Left ventricle myocardium inferior (tissue), 1 donor: ENCODE data around the gene ARMCX2. TPM values are rescaled to one million over a fixed set of nuclear protein-coding genes. Genes with fewer than 3 reads are reported as not detected.

ENCODE experiments used
- DNase-seq: peaks from one replicate; pipeline ENCODE4 v3.0.0-alpha.2; 2020
- H3K27ac ChIP-seq: fragments of 200-600 bp; replicated peaks from 2 replicates; pipeline ENCODE4 v1.8.0; 2021
- H3K27me3 ChIP-seq: fragments of 200-600 bp; 2 replicates; pipeline ENCODE4 v1.8.0; 2021; ENCODE audit warnings: low read depth
- H3K36me3 ChIP-seq: fragments of 200-600 bp; 2 replicates; pipeline ENCODE4 v1.8.0; 2021
- H3K4me1 ChIP-seq: fragments of 200-600 bp; 2 replicates; pipeline ENCODE4 v1.8.0; 2021
- H3K4me3 ChIP-seq: fragments of 200-600 bp; 2 replicates; pipeline ENCODE4 v1.8.0; 2021; ENCODE audit warnings: mild to moderate bottlenecking, moderate library complexity
- H3K9me3 ChIP-seq: fragments of 200-600 bp; replicated peaks from 2 replicates; pipeline ENCODE4 v1.8.0; 2021
- CTCF ChIP-seq: fragments of 200-600 bp; IDR thresholded peaks from 2 replicates; pipeline ENCODE4 v1.8.0; 2021; ENCODE audit warnings: antibody characterized with exemption, mild to moderate bottlenecking, borderline replicate concordance
- intact Hi-C: fragments of 100-400 bp; cut with micrococcal nuclease; formaldehyde crosslinking; loops from one replicate; pipeline ENCODE4 v1.11.0; 2022
- total RNA-seq: library from RNA; stranded (reverse); fragmentation: NEBNext Ultra II Directional; extraction: Animal tissue kit (Norgen Biotek cat#: 25700); gene quantifications from one replicate; pipeline ENCODE4 v1.2.1, GENCODE V29; 2021
- donor health status: DM: no; HTN: yes; CAD: no; lungs with severe emphysema.

The ARMCX2 gene
- total RNA-seq, 1 donor from 2014 or later = 34.5 TPM

GRCh38 chrX:101686574-101686973 lies 26.9 kb upstream of the ARMCX2 start:
- DNase-seq = no peak
- Histone ChIP-seq H3K9me3 (no peaks in the 10 kb centered on the region), H3K27me3 (no peaks in the 10 kb centered on the region), H3K36me3 (no peaks in the 10 kb centered on the region), H3K4me1 (no peaks in the 10 kb centered on the region), H3K27ac (no peak overlapping the region), H3K4me3 (no peak overlapping the region)
- intact Hi-C loops = no loop called here
- TF ChIP-seq CTCF = no peak

- Histone ChIP-seq H3K27me3 (no peaks in the 10 kb centered on the region), H3K27ac (no peak overlapping the region), H3K36me3 (no peaks in the 10 kb centered on the region), H3K4me1 (no peaks in the 10 kb centered on the region), H3K4me3 (no peak overlapping the region), H3K9me3 (no peaks in the 10 kb centered on the region)
- intact Hi-C loops = no loop called here
- DNase-seq = no peak
- no peak for TF ChIP-seq CTCF
These were observed 26.3 kb upstream of the ARMCX2 start for GRCh38 chrX:101685923-101686322.

- Histone ChIP-seq H3K27me3 (no peaks in the 10 kb centered on the region), H3K4me3 (no peak overlapping the region), H3K4me1 (no peaks in the 10 kb centered on the region), H3K27ac (no peak overlapping the region), H3K9me3 (no peaks in the 10 kb centered on the region), H3K36me3 (no peaks in the 10 kb centered on the region)
- TF ChIP-seq CTCF = no peak
- intact Hi-C loops = no loop called here
- DNase-seq = no peak
These were observed 23.1 kb upstream of the ARMCX2 start for GRCh38 chrX:101682723-101683122.

- H3K36me3 ChIP-seq = no peaks in the 10 kb centered on the region
- TF ChIP-seq CTCF = no peak
- H3K27ac ChIP-seq = no peak overlapping the region
- no peaks in the 10 kb centered on the region for H3K27me3 ChIP-seq
- no peak for DNase-seq
- no peaks in the 10 kb centered on the region for H3K4me1 ChIP-seq
- H3K9me3 ChIP-seq = no peaks in the 10 kb centered on the region
- H3K4me3 ChIP-seq = no peak overlapping the region
- intact Hi-C loops = no loop called here
These were observed 17.4 kb upstream of the ARMCX2 start for GRCh38 chrX:101677028-101677427.

- Histone ChIP-seq H3K4me3 (no peak overlapping the region), H3K27me3 (no peaks in the 10 kb centered on the region)
These were observed 16.9 kb upstream of the ARMCX2 start for GRCh38 chrX:101676571-101676970.

More at GRCh38 chrX:101676571-101676970, 16.9 kb upstream of the ARMCX2 start:
- TF ChIP-seq CTCF = no peak
- H3K36me3 ChIP-seq = no peaks in the 10 kb centered on the region
- intact Hi-C loops = no loop called here
- no peak for DNase-seq
- no peaks in the 10 kb centered on the region for H3K9me3 ChIP-seq
- no peaks in the 10 kb centered on the region for H3K4me1 ChIP-seq
- no peak overlapping the region for H3K27ac ChIP-seq
